Natural killer cell (primary cell): ENCODE data around the gene MYDGF. TPM values are rescaled to one million over a fixed set of nuclear protein-coding genes. Genes with fewer than 3 reads are reported as not detected.

Source experiments
- ATAC-seq, 3 donors: fragments of 150-1000 bp in 2 of 3; fragments of 200-7000 bp in 1 of 3; cut with Tn5 transposase; 1 replicate in 1 of 3; 2 replicates in 2 of 3; pipeline ENCODE4 v1.10.0; 2021; ENCODE audit warnings: mild to moderate bottlenecking in 2 of 3, moderate library complexity in 2 of 3
- DNase-seq, 2 donors: peaks; one replicate each; pipeline versions ENCODE4 v3.0.0 to v3.0.0-alpha.2; 2013 to 2021; ENCODE audit warnings: mixed read lengths in 1 of 2
- H3K27ac ChIP-seq: one replicate; pipeline ENCODE4 v1.5.1; 2013; ENCODE audit warnings: mild to moderate bottlenecking, low read length
- H3K27me3 ChIP-seq: one replicate; pipeline ENCODE4 v1.6.1; 2013; ENCODE audit warnings: low read length; ENCODE audit not compliant: control insufficient read depth, insufficient read depth
- H3K36me3 ChIP-seq: one replicate; pipeline ENCODE4 v1.6.1; 2013; ENCODE audit warnings: low read length; ENCODE audit not compliant: control insufficient read depth, insufficient read depth
- H3K4me1 ChIP-seq: one replicate; pipeline ENCODE4 v1.6.1; 2013; ENCODE audit warnings: low read length; ENCODE audit not compliant: control insufficient read depth, insufficient read depth
- H3K4me3 ChIP-seq: one replicate; pipeline ENCODE4 v1.5.1; 2013; ENCODE audit warnings: low read length
- H3K9me3 ChIP-seq: one replicate; pipeline ENCODE4 v1.6.1; 2013; ENCODE audit warnings: low read length; ENCODE audit not compliant: control insufficient read depth, insufficient read depth
- H3K27ac Mint-ChIP-seq, 2 donors: one replicate each; pipeline ENCODE4 v1.8.0; 2022; ENCODE audit warnings: mild to moderate bottlenecking in 2 of 2, mixed read lengths in 2 of 2, moderate library complexity in 1 of 2
- H3K27me3 Mint-ChIP-seq, 2 donors: one replicate each; pipeline ENCODE4 v1.8.0; 2022; ENCODE audit warnings: low read depth in 2 of 2, mixed read lengths in 2 of 2
- H3K36me3 Mint-ChIP-seq: one replicate; pipeline ENCODE4 v1.8.0; 2022; ENCODE audit warnings: mixed read lengths
- H3K4me1 Mint-ChIP-seq, 2 donors: one replicate each; pipeline ENCODE4 v1.8.0; 2022; ENCODE audit warnings: mixed read lengths in 2 of 2
- H3K4me3 Mint-ChIP-seq: one replicate; pipeline ENCODE4 v1.8.0; 2022; ENCODE audit warnings: mild to moderate bottlenecking, moderate library complexity, mixed read lengths
- H3K9me3 Mint-ChIP-seq, 2 donors: one replicate each; pipeline ENCODE4 v1.8.0; 2022; ENCODE audit warnings: mixed read lengths in 2 of 2
- CTCF ChIP-seq: fragments of 200-600 bp; IDR thresholded peaks from one replicate; pipeline ENCODE4 v1.8.0; 2022; ENCODE audit warnings: antibody characterized with exemption
- WGBS: methylation state at CpG from one replicate; pipeline ENCODE4 v1.1.7; 2013; ENCODE audit warnings: missing lambda C conversion rate; ENCODE audit not compliant: insufficient coverage; 5-methylcytosine and 5-hydroxymethylcytosine counted together
- intact Hi-C: fragments of 100-400 bp; cut with micrococcal nuclease; formaldehyde crosslinking; loops from one replicate; pipeline ENCODE4 v1.14.2; 2022
- total RNA-seq, 4 donors: library from RNA; stranded (reverse); fragments of 120-200 nt in 1 of 4; gene quantifications; one replicate each; pipeline versions ENCODE4 v1.2.3 to v1.2.4, GENCODE V29; 2013 to 2022

Gene MYDGF
- total RNA-seq, 3 donors from 2014 or later (not counting 1 experiment from before 2014, with no cell fraction given): 36.9 to 41.8 (median 37.2) TPM

DNA sequence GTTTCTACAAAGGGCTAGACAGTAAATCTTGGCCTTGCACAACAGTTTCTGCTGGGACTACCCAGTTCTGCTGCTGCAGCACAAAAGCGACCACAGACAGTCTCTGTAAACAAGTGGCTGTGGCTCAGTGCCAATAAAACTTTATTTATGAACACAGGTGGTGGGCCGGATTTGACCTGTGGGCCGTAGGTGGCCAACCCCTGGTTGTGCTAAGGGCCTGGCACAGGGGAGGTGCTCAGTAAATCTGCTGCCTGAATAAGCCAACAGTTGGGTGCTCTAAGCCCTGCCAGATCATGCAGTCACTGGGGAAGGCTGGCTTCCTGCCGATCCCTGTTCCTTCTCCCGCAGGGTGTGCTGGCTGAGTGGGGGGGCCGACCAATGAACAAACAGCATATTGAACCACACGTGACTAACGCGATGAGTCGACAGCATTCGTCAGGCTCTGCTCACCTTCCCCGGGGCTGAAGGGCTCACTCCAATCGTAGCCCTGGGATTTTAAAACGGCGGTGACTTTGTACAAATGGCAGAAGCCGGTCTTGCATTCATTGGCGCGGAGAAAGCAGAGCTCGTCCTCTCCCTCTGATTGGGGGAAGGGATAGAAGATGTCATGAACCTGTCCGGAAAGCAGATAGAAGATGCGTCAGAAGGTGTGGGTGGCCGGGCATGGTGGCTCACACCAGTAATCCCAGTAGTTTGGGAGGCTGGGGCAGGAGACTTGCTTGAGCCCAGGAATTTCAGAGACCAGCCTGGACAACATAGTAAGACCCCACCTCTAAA, 24.3 kb upstream of the MYDGF start:
- Histone ChIP-seq H3K9me3 (no peaks in the 10 kb centered on the region), H3K27me3 (no peaks in the 10 kb centered on the region), H3K4me3 (no peak overlapping the region), H3K36me3 (peaks cover 78% of the 10 kb centered on the region), H3K27ac (no peak overlapping the region), H3K4me1 (no peaks in the 10 kb centered on the region)
- TF ChIP-seq CTCF: no peak
- H3K27ac Mint-ChIP-seq: no peak overlapping the region
- ATAC-seq: no peak
- no peaks in the 10 kb centered on the region for H3K9me3 Mint-ChIP-seq
- WGBS: 97% methylated on average over 22 of the region's 22 CpGs
- intact Hi-C loops: no loop called here
- peaks cover 0 to 4% of the 10 kb centered on the region in 2 donors for H3K4me1 Mint-ChIP-seq
- no peak overlapping the region for H3K4me3 Mint-ChIP-seq
- no peaks in the 10 kb centered on the region for H3K27me3 Mint-ChIP-seq
- DNase-seq: no peak
- no peaks in the 10 kb centered on the region for H3K36me3 Mint-ChIP-seq

DNA sequence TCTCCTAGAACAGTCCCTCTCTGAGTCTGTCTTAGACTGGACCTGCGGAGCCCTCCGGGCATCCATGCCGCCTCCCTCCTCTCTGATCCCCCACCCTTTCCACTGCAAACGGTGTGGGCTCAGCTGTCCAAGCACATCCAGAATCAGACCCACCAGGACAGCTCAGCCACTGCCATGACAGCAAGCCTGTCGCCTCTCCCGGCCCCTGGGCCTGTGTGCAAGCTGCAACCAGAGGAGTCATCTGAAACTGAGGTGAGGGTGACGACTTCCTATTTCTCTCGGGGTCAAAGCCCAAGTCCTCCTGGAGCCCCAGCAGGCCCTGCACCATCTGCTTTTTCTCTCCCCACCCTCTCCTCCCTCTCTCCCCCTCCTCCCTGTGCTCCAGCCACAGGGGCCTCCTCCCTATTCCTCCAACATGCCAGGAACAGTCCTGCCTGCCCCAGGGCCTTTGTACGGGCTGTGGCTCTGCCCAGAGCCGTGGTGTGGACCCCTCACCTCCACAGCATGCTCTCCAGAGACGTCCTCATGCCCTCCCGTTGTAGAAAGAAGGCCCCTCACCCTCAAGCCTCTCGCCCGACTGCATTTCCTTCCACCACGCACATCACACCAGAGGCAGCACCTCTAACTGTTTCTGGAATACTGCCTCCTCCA, 23.5 kb upstream of the MYDGF start:
- 94% methylated on average over 15 of the region's 15 CpGs for WGBS
- no peak for ATAC-seq
- DNase-seq: no peak
- no peaks in the 10 kb centered on the region for H3K36me3 Mint-ChIP-seq
- H3K4me1 Mint-ChIP-seq: peaks cover 0 to 4% of the 10 kb centered on the region in 2 donors
- intact Hi-C loops: no loop called here
- no peak for TF ChIP-seq CTCF
- H3K9me3 ChIP-seq: no peaks in the 10 kb centered on the region
- no peaks in the 10 kb centered on the region for H3K27me3 Mint-ChIP-seq
- peak overlapping the region in 1 of 2 donors; percentile 65 for H3K27ac Mint-ChIP-seq
- no peaks in the 10 kb centered on the region for H3K9me3 Mint-ChIP-seq
- H3K27me3 ChIP-seq: no peaks in the 10 kb centered on the region
- H3K36me3 ChIP-seq: peaks cover 82% of the 10 kb centered on the region
- no peak overlapping the region for H3K27ac ChIP-seq
- no peak overlapping the region for H3K4me3 Mint-ChIP-seq
- no peak overlapping the region for H3K4me3 ChIP-seq
- no peaks in the 10 kb centered on the region for H3K4me1 ChIP-seq

DNA sequence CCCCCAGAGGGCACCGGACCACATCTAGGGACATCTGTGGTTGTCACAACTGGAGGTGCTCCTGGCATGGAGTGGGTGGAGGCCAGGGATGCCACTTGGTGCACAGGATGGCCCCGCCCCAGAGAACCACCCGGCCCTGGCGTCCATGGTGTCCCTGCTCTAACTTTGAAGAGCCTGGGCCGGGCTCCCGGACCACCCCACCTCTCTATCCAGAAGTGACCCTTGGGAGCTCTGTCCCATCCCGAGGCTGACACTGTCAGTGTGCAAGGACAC, 22.9 kb upstream of the MYDGF start:
- Histone ChIP-seq H3K36me3 (peaks cover 86% of the 10 kb centered on the region), H3K4me1 (no peaks in the 10 kb centered on the region), H3K27me3 (no peaks in the 10 kb centered on the region), H3K27ac (no peak overlapping the region), H3K4me3 (no peak overlapping the region), H3K9me3 (no peaks in the 10 kb centered on the region)
- Mint-ChIP-seq H3K36me3 (no peaks in the 10 kb centered on the region), H3K4me1 (peaks cover 0 to 4% of the 10 kb centered on the region in 2 donors), H3K27me3 (no peaks in the 10 kb centered on the region), H3K4me3 (no peak overlapping the region), H3K9me3 (no peaks in the 10 kb centered on the region), H3K27ac (peak overlapping the region in 1 of 2 donors; percentile 65)
- WGBS: 81% methylated on average over 7 of the region's 7 CpGs
- intact Hi-C loops: no loop called here
- no peak for TF ChIP-seq CTCF
- ATAC-seq: no peak
- DNase-seq: no peak
